ENCODE measurements around the gene GRHL3. TPM values are rescaled to one million over a fixed set of nuclear protein-coding genes. Genes with fewer than 3 reads are reported as not detected.
"Not testable (repeated sequence)": the region's sequence is repeated elsewhere in the genome, so short reads cannot be mapped to it uniquely, and the experiment has no call there.

The GRHL3 gene
- polyA plus RNA-seq (2013, experiment 1 of 2; ENCODE audit: insufficient read length): not detected
- not detected for polyA plus RNA-seq (2013, experiment 2 of 2; ENCODE audit: insufficient read length)

GRCh38 chr1:24319312-24319863 is at the start of gene GRHL3:
Gene GRHL3 (plus strand): TSS chr1:24319357. CDS start chr1:24319552, 195 bp downstream.
- DNase-seq: no peak

- DNase-seq: not testable (repeated sequence)
Observed at GRCh38 chr1:24274203-24275103, 44.7 kb upstream of the GRHL3 start.

- DNase-seq: no peak
Observed at GRCh38 chr1:24275104-24275410, 44.1 kb upstream of the GRHL3 start.

GRCh38 chr1:24275510-24275909 is 43.6 kb upstream of the GRHL3 start:
- DNase-seq: no peak

GRCh38 chr1:24276791-24277190 is 42.4 kb upstream of the GRHL3 start:
- peak; percentile 9 for DNase-seq

- peak; percentile 52 for DNase-seq
Observed at GRCh38 chr1:24277420-24278169, 41.6 kb upstream of the GRHL3 start.

GRCh38 chr1:24278726-24279125 is 40.4 kb upstream of the GRHL3 start:
- DNase-seq: no peak

GRCh38 chr1:24279590-24280232 is 39.4 kb upstream of the GRHL3 start:
- no peak for DNase-seq

GRCh38 chr1:24281591-24281990 is 37.6 kb upstream of the GRHL3 start:
- no peak for DNase-seq

GRCh38 chr1:24282491-24282890 is 36.7 kb upstream of the GRHL3 start:
- no peak for DNase-seq

GRCh38 chr1:24283326-24284155 is 35.6 kb upstream of the GRHL3 start:
- peak; percentile 79 for DNase-seq

GRCh38 chr1:24284156-24284471 is 35.0 kb upstream of the GRHL3 start:
- DNase-seq: no peak

GRCh38 chr1:24285231-24285630 is 33.9 kb upstream of the GRHL3 start:
- no peak for DNase-seq

GRCh38 chr1:24286246-24287010 is 32.7 kb upstream of the GRHL3 start:
- no peak for DNase-seq

- DNase-seq: not testable (repeated sequence)
Observed at GRCh38 chr1:24287779-24288178, 31.4 kb upstream of the GRHL3 start.

GRCh38 chr1:24288479-24288878 is 30.7 kb upstream of the GRHL3 start:
- no peak for DNase-seq

GRCh38 chr1:24289937-24290595 is 29.1 kb upstream of the GRHL3 start:
- peak; percentile 93 for DNase-seq

GRCh38 chr1:24290933-24291487 is 28.1 kb upstream of the GRHL3 start:
- no peak for DNase-seq

GRCh38 chr1:24292103-24292502 is 27.1 kb upstream of the GRHL3 start:
- DNase-seq: no peak

GRCh38 chr1:24292887-24293286 is 26.3 kb upstream of the GRHL3 start:
- no peak for DNase-seq
